ENCODE results near the gene PTPRB. TPM values are rescaled to one million over a fixed set of nuclear protein-coding genes. Genes with fewer than 3 reads are reported as not detected.

The PTPRB gene
- total RNA-seq, 2 donors from 2014 or later = 17.3 to 27.7 TPM

GRCh38 chr12:70467918-70468733, 169.1 kb downstream of the PTPRB start:
- Histone ChIP-seq H3K27me3 (no peaks in the 10 kb centered on the region), H3K4me1 (no peaks in the 10 kb centered on the region), H3K9ac (ENCODE audit: low read depth in 2 of 2, low read length in 2 of 2) (no peak overlapping the region), H3K36me3 (no peaks in the 10 kb centered on the region), H3K9me3 (no peaks in the 10 kb centered on the region), H3K27ac (no peak overlapping the region), H3K4me3 (no peak overlapping the region)
- DNase-seq = no peak
- TF ChIP-seq CTCF (IDR thresholded peaks at IDR 0.05) = no peak
- intact Hi-C loops (cut with DNase I) = no loop called here

- H3K9ac ChIP-seq (ENCODE audit: low read depth in 2 of 2, low read length in 2 of 2) = no peak overlapping the region
- no peaks in the 10 kb centered on the region for H3K4me1 ChIP-seq
- no peak for TF ChIP-seq CTCF (IDR thresholded peaks at IDR 0.05)
- H3K4me3 ChIP-seq = no peak overlapping the region
- intact Hi-C loops (cut with DNase I) = no loop called here
- no peaks in the 10 kb centered on the region for H3K9me3 ChIP-seq
- no peaks in the 10 kb centered on the region for H3K36me3 ChIP-seq
- no peak overlapping the region for H3K27ac ChIP-seq
- H3K27me3 ChIP-seq = no peaks in the 10 kb centered on the region
- no peak for DNase-seq
These were observed 169.8 kb downstream of the PTPRB start for GRCh38 chr12:70467476-70467875.

- Histone ChIP-seq H3K9ac (ENCODE audit: low read depth in 2 of 2, low read length in 2 of 2) (no peak overlapping the region), H3K4me1 (no peaks in the 10 kb centered on the region)
- intact Hi-C loops (cut with DNase I) = no loop called here
These were observed 170.5 kb downstream of the PTPRB start for GRCh38 chr12:70466753-70467152.

More at GRCh38 chr12:70466753-70467152, 170.5 kb downstream of the PTPRB start:
- H3K27me3 ChIP-seq = no peaks in the 10 kb centered on the region
- DNase-seq = no peak
- no peak for TF ChIP-seq CTCF (IDR thresholded peaks at IDR 0.05)
- H3K9me3 ChIP-seq = no peaks in the 10 kb centered on the region
- no peak overlapping the region for H3K27ac ChIP-seq
- no peak overlapping the region for H3K4me3 ChIP-seq
- H3K36me3 ChIP-seq = no peaks in the 10 kb centered on the region

All from colonic mucosa (tissue), 4 donors.